WTC11 (cell line): ENCODE measurements around the gene RBM20. TPM values are rescaled to one million over a fixed set of nuclear protein-coding genes. Genes with fewer than 3 reads are reported as not detected.

Experiments used
- ATAC-seq: fragments of 200-7000 bp; cut with Tn5 transposase; 2 replicates; pipeline ENCODE4 v1.10.0; 2021; ENCODE audit warnings: mild to moderate bottlenecking, moderate library complexity
- CTCF ChIA-PET: fragments of 300-600 bp; sonication (Branson Sonifier 250); formaldehyde crosslinking; loops from one replicate; lab custom pipeline; 2021; ENCODE audit warnings: antibody characterized with exemption; lab: Charles Lee
- POLR2A ChIA-PET: fragments of 350-600 bp; sonication (Branson Sonifier 250); formaldehyde crosslinking; loops from one replicate; lab custom pipeline; 2021; ENCODE audit warnings: antibody characterized with exemption; lab: Charles Lee
- DNase-seq: peaks from one replicate; pipeline ENCODE4 v3.0.0; 2021; ENCODE audit warnings: low spot score
- H3K27ac Mint-ChIP-seq: 2 replicates; pipeline ENCODE4 v1.8.0; 2021; ENCODE audit warnings: mixed read lengths
- H3K27me3 Mint-ChIP-seq: 2 replicates; pipeline ENCODE4 v1.8.0; 2021; ENCODE audit warnings: low read depth, mild to moderate bottlenecking, moderate library complexity, mixed read lengths
- H3K36me3 Mint-ChIP-seq: 2 replicates; pipeline ENCODE4 v1.8.0; 2021; ENCODE audit warnings: mixed read lengths
- H3K4me1 Mint-ChIP-seq: 2 replicates; pipeline ENCODE4 v1.8.0; 2022; ENCODE audit warnings: mixed read lengths
- H3K4me3 Mint-ChIP-seq: 2 replicates; pipeline ENCODE4 v1.8.0; 2021; ENCODE audit warnings: mild to moderate bottlenecking, moderate library complexity, mixed read lengths
- H3K9me3 Mint-ChIP-seq: 2 replicates; pipeline ENCODE4 v1.8.0; 2021; ENCODE audit warnings: mixed read lengths
- ATF1 ChIP-seq: sonication (generic); formaldehyde crosslinking; IDR thresholded peaks from 2 replicates; pipeline ENCODE4 v1.8.1; 2023; ENCODE audit warnings: mild to moderate bottlenecking, moderate library complexity, missing genetic modification reagents
- ESRRA ChIP-seq: sonication (generic); formaldehyde crosslinking; IDR thresholded peaks from 2 replicates; pipeline ENCODE4 v1.8.1; 2022; ENCODE audit warnings: mild to moderate bottlenecking, missing genetic modification reagents, borderline replicate concordance
- FOXK1 ChIP-seq: sonication (generic); formaldehyde crosslinking; IDR thresholded peaks from 2 replicates; pipeline ENCODE4 v1.8.0; 2022; ENCODE audit warnings: mild to moderate bottlenecking, moderate library complexity, missing genetic modification reagents
- GABPB1 ChIP-seq: sonication (generic); formaldehyde crosslinking; IDR thresholded peaks from 2 replicates; pipeline ENCODE4 v1.8.1; 2023; ENCODE audit warnings: mild to moderate bottlenecking, missing genetic modification reagents
- IRF2 ChIP-seq: sonication (generic); formaldehyde crosslinking; IDR thresholded peaks from 2 replicates; pipeline ENCODE4 v1.8.0; 2022; ENCODE audit warnings: low read depth, missing genetic modification reagents, borderline replicate concordance
- MLX ChIP-seq: sonication (generic); formaldehyde crosslinking; IDR thresholded peaks from 2 replicates; pipeline ENCODE4 v1.8.1; 2023; ENCODE audit warnings: mild to moderate bottlenecking, missing genetic modification reagents, moderate library complexity
- NR2C2 ChIP-seq: sonication (generic); formaldehyde crosslinking; IDR thresholded peaks from 2 replicates; pipeline ENCODE4 v1.8.0; 2022; ENCODE audit warnings: mild to moderate bottlenecking, missing genetic modification reagents
- NR3C1 ChIP-seq: sonication (generic); formaldehyde crosslinking; conservative IDR thresholded peaks from 2 replicates; pipeline ENCODE4 v1.8.1; 2023; ENCODE audit warnings: low read depth, mild to moderate bottlenecking, missing genetic modification reagents
- OVOL2 ChIP-seq: fragments of 250-450 bp; sonication (Bioruptor Pico); IDR thresholded peaks from 2 replicates; pipeline ENCODE4 v1.9.0; 2021; ENCODE audit warnings: mild to moderate bottlenecking, borderline replicate concordance
- RORB ChIP-seq: fragments of 250-450 bp; sonication (Bioruptor Pico); IDR thresholded peaks from 2 replicates; pipeline ENCODE4 v1.9.0; 2021; ENCODE audit warnings: mild to moderate bottlenecking
- SMAD3 ChIP-seq: sonication (generic); formaldehyde crosslinking; IDR thresholded peaks from 2 replicates; pipeline ENCODE4 v1.8.0; 2022; ENCODE audit warnings: missing genetic modification reagents, mild to moderate bottlenecking, borderline replicate concordance
- SOX15 ChIP-seq: fragments of 250-450 bp; sonication (Bioruptor Pico); IDR thresholded peaks from 2 replicates; pipeline ENCODE4 v1.9.0; 2021; ENCODE audit warnings: mild to moderate bottlenecking
- USF1 ChIP-seq: sonication (generic); formaldehyde crosslinking; IDR thresholded peaks from 2 replicates; pipeline ENCODE4 v1.8.0; 2022; ENCODE audit warnings: mild to moderate bottlenecking, missing genetic modification reagents
- ZBTB21 ChIP-seq: sonication (generic); formaldehyde crosslinking; IDR thresholded peaks from 2 replicates; pipeline ENCODE4 v1.8.1; 2023; ENCODE audit warnings: mild to moderate bottlenecking, missing genetic modification reagents, borderline replicate concordance
- ZNF138 ChIP-seq: sonication (generic); formaldehyde crosslinking; conservative IDR thresholded peaks from 2 replicates; pipeline ENCODE4 v1.8.1; 2022; ENCODE audit warnings: mild to moderate bottlenecking, moderate library complexity, missing genetic modification reagents
- ZNF396 ChIP-seq: fragments of 250-450 bp; sonication (Bioruptor Pico); IDR thresholded peaks from 2 replicates; pipeline ENCODE4 v1.8.0; 2021; ENCODE audit warnings: mild to moderate bottlenecking, moderate library complexity, borderline replicate concordance
- ZNF423 ChIP-seq: fragments of 250-450 bp; sonication (Bioruptor Pico); IDR thresholded peaks from 2 replicates; pipeline ENCODE4 v2.1.2; 2022; ENCODE audit warnings: mild to moderate bottlenecking, moderate library complexity
- ZNF425 ChIP-seq: fragments of 250-450 bp; sonication (Bioruptor Pico); conservative IDR thresholded peaks from 2 replicates; pipeline ENCODE4 v1.9.0; 2021; ENCODE audit warnings: mild to moderate bottlenecking
- total RNA-seq: library from RNA; stranded (reverse); gene quantifications from 3 replicates; pipeline ENCODE4 v1.2.3, GENCODE V29; 2021
- TF ChIP-seq, protein P1 (sequence below): sonication (generic); formaldehyde crosslinking; IDR thresholded peaks from 2 replicates; pipeline ENCODE4 v1.8.0; 2023; ENCODE audit warnings: mild to moderate bottlenecking, missing genetic modification reagents

The RBM20 gene
- total RNA-seq, 1 experiment from 2014 or later = 0.52 TPM

DNA sequence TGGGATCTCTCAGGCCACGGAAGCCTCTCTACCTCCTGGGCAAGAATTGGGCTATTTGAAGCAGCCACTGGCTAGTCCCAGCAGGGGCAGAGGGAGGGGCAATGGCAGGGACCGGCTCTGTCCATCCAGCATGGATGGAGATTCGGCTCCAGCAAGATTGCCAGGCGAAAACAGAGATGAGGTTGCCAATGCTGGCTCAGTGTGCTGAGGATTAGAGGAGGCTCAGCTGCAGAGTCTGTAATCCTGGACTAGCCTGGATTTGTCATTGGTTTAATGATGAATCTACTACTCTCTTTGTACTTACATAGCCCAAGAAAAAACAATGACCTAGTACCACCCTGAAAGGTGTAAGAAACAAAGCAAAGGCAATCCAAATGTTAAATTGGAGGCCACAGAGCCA is 115.4 kb downstream of the RBM20 start:
- ATAC-seq (no peak), DNase-seq (no peak)
- H3K4me3 Mint-ChIP-seq = no peak overlapping the region
- TF ChIP-seq ZBTB21 (CRISPR knock-in tag) = no peak
- no peak for TF ChIP-seq RORB (CRISPR knock-in tag)
- TF ChIP-seq ZNF396 (CRISPR knock-in tag) = no peak
- no peak for TF ChIP-seq ZNF425
- no peak for TF ChIP-seq IRF2 (CRISPR knock-in tag)
- no peak for TF ChIP-seq ZNF138
- TF ChIP-seq NR3C1 (CRISPR knock-in tag) = no peak
- no peak for TF ChIP-seq FOXK1 (CRISPR knock-in tag)
- CTCF ChIA-PET = no interaction called here
- no peak overlapping the region for H3K27ac Mint-ChIP-seq
- POLR2A ChIA-PET = no interaction called here
- no peaks in the 10 kb centered on the region for H3K9me3 Mint-ChIP-seq
- no peaks in the 10 kb centered on the region for H3K4me1 Mint-ChIP-seq
- H3K36me3 Mint-ChIP-seq = no peaks in the 10 kb centered on the region
- no peaks in the 10 kb centered on the region for H3K27me3 Mint-ChIP-seq

GRCh38 chr10:110762109-110762848 is 118.1 kb downstream of the RBM20 start:
- ChIA-PET POLR2A (no interaction called here), CTCF (interaction anchor here (0.7 kb wide), 1 partner anchor 16 kb away, joined by 3 read pairs; no protein-coding TSS in a partner anchor)
- H3K27ac Mint-ChIP-seq = no peak overlapping the region

DNA sequence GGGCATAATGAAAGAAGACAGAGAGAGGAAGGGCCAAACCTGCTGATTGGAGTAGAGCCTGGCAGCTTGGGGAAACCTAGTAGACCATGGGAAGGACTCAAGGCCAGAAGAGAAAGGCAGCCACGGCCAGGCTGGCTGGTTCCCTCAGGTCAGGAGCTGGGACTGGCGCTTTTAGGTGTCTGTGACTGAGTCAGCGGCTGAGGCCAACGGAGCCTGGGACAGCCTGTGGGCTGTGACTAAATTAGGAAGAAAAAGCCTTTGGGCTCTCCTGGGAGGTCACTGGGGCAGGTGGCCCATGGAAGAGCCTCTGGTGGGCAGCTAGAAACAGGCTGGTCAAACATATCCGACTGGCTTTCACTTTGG is 118.7 kb downstream of the RBM20 start:
- POLR2A ChIA-PET = no interaction called here
- no peak for DNase-seq
- no peak for ATAC-seq
- Mint-ChIP-seq H3K27ac (no peak overlapping the region), H3K36me3 (no peaks in the 10 kb centered on the region), H3K4me3 (no peak overlapping the region), H3K4me1 (no peaks in the 10 kb centered on the region), H3K27me3 (no peaks in the 10 kb centered on the region), H3K9me3 (no peaks in the 10 kb centered on the region)
- CTCF ChIA-PET = interaction anchor here (0.7 kb wide), 1 partner anchor 16 kb away, joined by 3 read pairs; no protein-coding TSS in a partner anchor
- TF ChIP-seq, protein P1, sequence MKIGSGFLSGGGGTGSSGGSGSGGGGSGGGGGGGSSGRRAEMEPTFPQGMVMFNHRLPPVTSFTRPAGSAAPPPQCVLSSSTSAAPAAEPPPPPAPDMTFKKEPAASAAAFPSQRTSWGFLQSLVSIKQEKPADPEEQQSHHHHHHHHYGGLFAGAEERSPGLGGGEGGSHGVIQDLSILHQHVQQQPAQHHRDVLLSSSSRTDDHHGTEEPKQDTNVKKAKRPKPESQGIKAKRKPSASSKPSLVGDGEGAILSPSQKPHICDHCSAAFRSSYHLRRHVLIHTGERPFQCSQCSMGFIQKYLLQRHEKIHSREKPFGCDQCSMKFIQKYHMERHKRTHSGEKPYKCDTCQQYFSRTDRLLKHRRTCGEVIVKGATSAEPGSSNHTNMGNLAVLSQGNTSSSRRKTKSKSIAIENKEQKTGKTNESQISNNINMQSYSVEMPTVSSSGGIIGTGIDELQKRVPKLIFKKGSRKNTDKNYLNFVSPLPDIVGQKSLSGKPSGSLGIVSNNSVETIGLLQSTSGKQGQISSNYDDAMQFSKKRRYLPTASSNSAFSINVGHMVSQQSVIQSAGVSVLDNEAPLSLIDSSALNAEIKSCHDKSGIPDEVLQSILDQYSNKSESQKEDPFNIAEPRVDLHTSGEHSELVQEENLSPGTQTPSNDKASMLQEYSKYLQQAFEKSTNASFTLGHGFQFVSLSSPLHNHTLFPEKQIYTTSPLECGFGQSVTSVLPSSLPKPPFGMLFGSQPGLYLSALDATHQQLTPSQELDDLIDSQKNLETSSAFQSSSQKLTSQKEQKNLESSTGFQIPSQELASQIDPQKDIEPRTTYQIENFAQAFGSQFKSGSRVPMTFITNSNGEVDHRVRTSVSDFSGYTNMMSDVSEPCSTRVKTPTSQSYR (CRISPR knock-in tag) = no peak
- TF ChIP-seq SMAD3 (no peak), ESRRA (CRISPR knock-in tag) (no peak), ATF1 (no peak), USF1 (CRISPR knock-in tag) (no peak), GABPB1 (CRISPR knock-in tag) (no peak)

More at GRCh38 chr10:110762109-110762848, 118.1 kb downstream of the RBM20 start:
- Mint-ChIP-seq H3K27me3 (no peaks in the 10 kb centered on the region), H3K4me1 (no peaks in the 10 kb centered on the region), H3K36me3 (no peaks in the 10 kb centered on the region), H3K9me3 (no peaks in the 10 kb centered on the region), H3K4me3 (no peak overlapping the region)
- DNase-seq (no peak), ATAC-seq (no peak)
- no peak for TF ChIP-seq SOX15 (CRISPR knock-in tag)
- TF ChIP-seq MLX = no peak
- TF ChIP-seq NR2C2 (CRISPR knock-in tag) = no peak
- TF ChIP-seq IRF2 (CRISPR knock-in tag) = no peak
- TF ChIP-seq OVOL2 (CRISPR knock-in tag) = no peak
- TF ChIP-seq ZNF423 (CRISPR knock-in tag) = no peak
- TF ChIP-seq, protein P1 (CRISPR knock-in tag) = no peak
- TF ChIP-seq, all 79 proteins: peak for 0
